ENCODE measurements around the gene LRCH1. TPM values are rescaled to one million over a fixed set of nuclear protein-coding genes. Genes with fewer than 3 reads are reported as not detected.

The LRCH1 gene
- polyA plus RNA-seq, 1 experiment = 8.3 TPM

GRCh38 chr13:46745062-46745461 lies 192.1 kb downstream of the LRCH1 start:
- H3K36me3 ChIP-seq (ENCODE audit: control insufficient read depth, insufficient read depth, low read length) = peaks cover 1% of the 10 kb centered on the region; the same call in 1 of the 2 replicates
- ChIA-PET CTCF (no interaction called here), POLR2A (no interaction called here)
- DNase-seq (ENCODE audit: low read depth) = no peak
- no peak for TF ChIP-seq CTCF (IDR thresholded peaks at IDR 0.05; ENCODE audit: insufficient read depth, low read depth, low read length)
- no peaks in the 10 kb centered on the region for H3K27me3 ChIP-seq (ENCODE audit: control insufficient read depth, insufficient read depth, low read length)
- H3K4me3 ChIP-seq (ENCODE audit: low read depth, low read length) = no peak overlapping the region

- no peak for TF ChIP-seq CTCF (IDR thresholded peaks at IDR 0.05; ENCODE audit: insufficient read depth, low read depth, low read length)
- Histone ChIP-seq H3K4me3 (ENCODE audit: low read depth, low read length) (no peak overlapping the region), H3K27me3 (ENCODE audit: control insufficient read depth, insufficient read depth, low read length) (no peaks in the 10 kb centered on the region), H3K36me3 (ENCODE audit: control insufficient read depth, insufficient read depth, low read length) (peaks cover 2% of the 10 kb centered on the region)
- POLR2A ChIA-PET = no interaction called here
- no peak for DNase-seq (ENCODE audit: low read depth)
- CTCF ChIA-PET = no interaction called here
These were observed 192.7 kb downstream of the LRCH1 start for GRCh38 chr13:46745706-46746105.

GRCh38 chr13:46747031-46747820 lies 194.3 kb downstream of the LRCH1 start:
- POLR2A ChIA-PET = interaction anchor here (0.5 kb wide), 1 partner anchor 31 kb away, joined by 3 read pairs; no protein-coding TSS in a partner anchor
- DNase-seq (ENCODE audit: low read depth) = no peak
- Histone ChIP-seq H3K36me3 (ENCODE audit: control insufficient read depth, insufficient read depth, low read length) (peaks cover 5% of the 10 kb centered on the region), H3K27me3 (ENCODE audit: control insufficient read depth, insufficient read depth, low read length) (no peaks in the 10 kb centered on the region), H3K4me3 (ENCODE audit: low read depth, low read length) (no peak overlapping the region)
- no peak for TF ChIP-seq CTCF (IDR thresholded peaks at IDR 0.05; ENCODE audit: insufficient read depth, low read depth, low read length)
- CTCF ChIA-PET = interaction anchor here (0.7 to 1.5 kb wide), 2 partner anchors 17 to 585 kb away, joined by 4 to 6 read pairs; no protein-coding TSS in a partner anchor

GRCh38 chr13:46748300-46748699 lies 195.3 kb downstream of the LRCH1 start:
- no peak for DNase-seq (ENCODE audit: low read depth)
- H3K36me3 ChIP-seq (ENCODE audit: control insufficient read depth, insufficient read depth, low read length) = peaks cover 5% of the 10 kb centered on the region
- H3K4me3 ChIP-seq (ENCODE audit: low read depth, low read length) = no peak overlapping the region
- TF ChIP-seq CTCF (IDR thresholded peaks at IDR 0.05; ENCODE audit: insufficient read depth, low read depth, low read length) = no peak
- ChIA-PET POLR2A (no interaction called here), CTCF (interaction anchor here (0.7 to 1.5 kb wide), 2 partner anchors 16 to 584 kb away, joined by 4 to 6 read pairs; no protein-coding TSS in a partner anchor)
- no peaks in the 10 kb centered on the region for H3K27me3 ChIP-seq (ENCODE audit: control insufficient read depth, insufficient read depth, low read length)

- ChIA-PET POLR2A (no interaction called here), CTCF (no interaction called here)
- TF ChIP-seq CTCF (IDR thresholded peaks at IDR 0.05; ENCODE audit: insufficient read depth, low read depth, low read length) = no peak
- DNase-seq (ENCODE audit: low read depth) = no peak
- peaks cover 5% of the 10 kb centered on the region for H3K36me3 ChIP-seq (ENCODE audit: control insufficient read depth, insufficient read depth, low read length)
- H3K4me3 ChIP-seq (ENCODE audit: low read depth, low read length) = no peak overlapping the region
- no peaks in the 10 kb centered on the region for H3K27me3 ChIP-seq (ENCODE audit: control insufficient read depth, insufficient read depth, low read length)
These were observed 197.0 kb downstream of the LRCH1 start for GRCh38 chr13:46749951-46750350.

All from BJ (cell line).